AG10803 (cell line): ENCODE results near the gene UVSSA.

Experiments
- DNase-seq: peaks from one replicate; pipeline ENCODE4 v3.0.0; 2010; ENCODE audit warnings: low read depth
- H3K4me3 ChIP-seq: 2 replicates; pipeline ENCODE4 v1.5.1; 2011; ENCODE audit warnings: mild to moderate bottlenecking, low read length, control low read depth
- CTCF ChIP-seq: conservative IDR thresholded peaks from 2 replicates; pipeline ENCODE4 v1.5.1; 2011; ENCODE audit warnings: mild to moderate bottlenecking, low read length, control low read depth, inconsistent platforms

UVSSA gene

GRCh38 chr4:1403591-1404572, 56.9 kb downstream of the UVSSA start:
- no peak overlapping the region for H3K4me3 ChIP-seq
- TF ChIP-seq CTCF = no peak
- DNase-seq = no peak

- DNase-seq = no peak
- no peak overlapping the region for H3K4me3 ChIP-seq
- TF ChIP-seq CTCF = no peak
Observed at GRCh38 chr4:1404573-1405253, 57.7 kb downstream of the UVSSA start.

- H3K4me3 ChIP-seq = no peak overlapping the region
- no peak for TF ChIP-seq CTCF
- DNase-seq = no peak
Observed at GRCh38 chr4:1405254-1405635, 58.2 kb downstream of the UVSSA start.

- DNase-seq = no peak
- TF ChIP-seq CTCF = no peak
- no peak overlapping the region for H3K4me3 ChIP-seq
Observed at GRCh38 chr4:1405636-1406393, 58.8 kb downstream of the UVSSA start.

- H3K4me3 ChIP-seq = no peak within 1 kb of the TSS
- no peak for TF ChIP-seq CTCF
- DNase-seq = no peak
Observed at GRCh38 chr4:1406394-1406980, 59.5 kb downstream of the UVSSA start, which contains the start of gene NKX1-1. TSS of gene NKX1-1 (minus strand) at chr4:1406442. CDS start at chr4:1406442, 0 bp downstream.

GRCh38 chr4:1406981-1407656, 60.1 kb downstream of the UVSSA start:
- no peak for DNase-seq
- no peak for TF ChIP-seq CTCF
- H3K4me3 ChIP-seq = no peak overlapping the region
